ENCODE results near the gene HCRTR1. TPM values are rescaled to one million over a fixed set of nuclear protein-coding genes. Genes with fewer than 3 reads are reported as not detected.
A peak's percentile ranks its signal among the peaks of the same experiment; 100 is the strongest.

Gene HCRTR1
- total RNA-seq, 4 donors from 2014 or later = 0.59 TPM; not detected in 3

DNA sequence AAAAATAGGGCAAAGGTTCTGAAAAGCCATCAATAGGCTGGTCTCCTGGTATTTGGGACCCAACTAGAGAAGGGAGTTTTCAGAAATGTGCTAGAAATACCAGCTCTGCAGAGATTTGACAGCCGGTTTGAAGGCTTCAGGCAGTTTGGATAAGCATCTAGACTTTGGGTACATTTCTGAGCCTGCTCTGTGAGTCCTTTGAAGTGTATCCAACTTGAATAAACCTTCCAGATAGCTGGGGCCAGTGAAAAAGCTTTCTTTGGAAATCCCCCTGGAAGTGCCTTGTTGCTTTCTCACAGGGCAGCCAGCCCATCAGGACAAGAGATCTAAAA is 33.6 kb downstream of the HCRTR1 start:
- intact Hi-C loops (cut with DNase I; ENCODE audit: low total_unique reads) = no loop called here
- Histone ChIP-seq H3K4me1 (peaks cover 0 to 10% of the 10 kb centered on the region in 2 donors), H3K9me3 (no peaks in the 10 kb centered on the region), H3K36me3 (no peaks in the 10 kb centered on the region), H3K27ac (peak overlapping the region; percentile 13 to 58 (median 36)), H3K27me3 (no peaks in the 10 kb centered on the region), H3K4me3 (no peak overlapping the region)
- no peak for DNase-seq
- no peak for TF ChIP-seq POLR2A (IDR thresholded peaks at IDR 0.05)
- TF ChIP-seq, protein P1, sequence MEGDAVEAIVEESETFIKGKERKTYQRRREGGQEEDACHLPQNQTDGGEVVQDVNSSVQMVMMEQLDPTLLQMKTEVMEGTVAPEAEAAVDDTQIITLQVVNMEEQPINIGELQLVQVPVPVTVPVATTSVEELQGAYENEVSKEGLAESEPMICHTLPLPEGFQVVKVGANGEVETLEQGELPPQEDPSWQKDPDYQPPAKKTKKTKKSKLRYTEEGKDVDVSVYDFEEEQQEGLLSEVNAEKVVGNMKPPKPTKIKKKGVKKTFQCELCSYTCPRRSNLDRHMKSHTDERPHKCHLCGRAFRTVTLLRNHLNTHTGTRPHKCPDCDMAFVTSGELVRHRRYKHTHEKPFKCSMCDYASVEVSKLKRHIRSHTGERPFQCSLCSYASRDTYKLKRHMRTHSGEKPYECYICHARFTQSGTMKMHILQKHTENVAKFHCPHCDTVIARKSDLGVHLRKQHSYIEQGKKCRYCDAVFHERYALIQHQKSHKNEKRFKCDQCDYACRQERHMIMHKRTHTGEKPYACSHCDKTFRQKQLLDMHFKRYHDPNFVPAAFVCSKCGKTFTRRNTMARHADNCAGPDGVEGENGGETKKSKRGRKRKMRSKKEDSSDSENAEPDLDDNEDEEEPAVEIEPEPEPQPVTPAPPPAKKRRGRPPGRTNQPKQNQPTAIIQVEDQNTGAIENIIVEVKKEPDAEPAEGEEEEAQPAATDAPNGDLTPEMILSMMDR (IDR thresholded peaks at IDR 0.05 in 4 of 5, conservative IDR thresholded peaks at IDR 0.05 in 1 of 5) = no peak
- ATAC-seq = no peak
- in situ Hi-C loops (cut with MboI; ENCODE audit: low sequenced_read_pairs in 4 of 4) = loop anchor here (25.0 kb wide), 1 partner anchor 311 kb away; no protein-coding TSS in a partner anchor

DNA sequence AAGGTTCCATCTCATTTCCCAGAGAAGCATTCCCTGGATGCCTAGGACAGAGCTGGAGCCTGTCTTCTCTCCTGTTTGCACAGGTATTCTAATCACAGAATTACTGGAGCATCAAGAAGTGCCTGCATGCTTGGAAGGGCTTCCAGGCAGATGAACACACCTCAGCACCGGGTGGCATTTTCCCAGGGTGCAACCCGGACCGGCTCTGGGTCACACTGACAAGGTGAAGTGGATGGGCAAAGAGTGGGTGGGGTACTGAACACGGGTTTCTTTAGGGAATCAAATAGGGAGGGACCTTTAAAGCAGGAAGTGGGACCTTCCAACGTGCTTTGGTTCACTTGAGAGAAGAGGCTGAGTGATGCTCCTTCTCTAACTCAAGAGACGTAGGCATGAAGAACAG is 34.3 kb downstream of the HCRTR1 start:
- H3K27ac ChIP-seq = no peak overlapping the region
- no peak for ATAC-seq
- in situ Hi-C loops (cut with MboI; ENCODE audit: low sequenced_read_pairs in 4 of 4) = loop anchor here (25.0 kb wide), 1 partner anchor 311 kb away; no protein-coding TSS in a partner anchor
- H3K4me1 ChIP-seq = peaks cover 0 to 10% of the 10 kb centered on the region in 2 donors
- H3K9me3 ChIP-seq = no peaks in the 10 kb centered on the region
- H3K4me3 ChIP-seq = no peak overlapping the region
- no peaks in the 10 kb centered on the region for H3K27me3 ChIP-seq
- no peak for DNase-seq
- no peak for TF ChIP-seq POLR2A (IDR thresholded peaks at IDR 0.05)
- TF ChIP-seq, protein P1 (IDR thresholded peaks at IDR 0.05 in 4 of 5, conservative IDR thresholded peaks at IDR 0.05 in 1 of 5) = no peak
- H3K36me3 ChIP-seq = no peaks in the 10 kb centered on the region
- intact Hi-C loops (cut with DNase I; ENCODE audit: low total_unique reads) = no loop called here

DNA sequence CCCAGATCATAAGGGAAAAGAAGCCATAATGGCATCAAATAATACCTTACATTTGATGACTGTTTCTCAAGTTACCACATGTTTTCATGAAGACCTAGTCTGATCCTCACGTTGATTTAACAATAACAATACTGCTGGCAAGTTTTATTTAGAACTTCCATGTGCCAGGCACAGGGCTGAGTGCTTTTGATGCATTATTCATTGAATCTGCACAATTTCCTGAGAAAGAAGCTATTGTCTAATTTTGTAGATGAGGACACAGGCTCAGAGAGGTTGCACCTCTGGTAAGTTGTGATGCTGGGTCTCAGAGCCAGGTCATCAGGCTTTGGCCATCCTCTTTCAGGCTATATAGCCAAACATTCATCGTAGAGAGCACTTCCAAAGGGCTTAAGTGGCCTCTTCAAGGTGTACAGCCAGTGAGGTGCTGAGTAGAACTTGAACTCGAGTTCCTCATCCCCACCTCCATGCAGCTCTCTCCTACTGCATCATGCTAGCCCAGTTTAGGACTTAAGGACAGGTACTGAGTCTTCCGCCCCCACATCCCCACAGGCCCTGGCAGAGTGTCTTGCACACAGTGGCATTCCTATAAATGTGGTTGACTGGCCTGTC is 35.5 kb downstream of the HCRTR1 start:
- Histone ChIP-seq H3K9me3 (no peaks in the 10 kb centered on the region), H3K4me3 (no peak overlapping the region), H3K36me3 (no peaks in the 10 kb centered on the region), H3K4me1 (peaks cover 0 to 5% of the 10 kb centered on the region in 2 donors), H3K27ac (no peak overlapping the region), H3K27me3 (no peaks in the 10 kb centered on the region)
- no peak for ATAC-seq
- no peak for DNase-seq
- intact Hi-C loops (cut with DNase I; ENCODE audit: low total_unique reads) (no loop called here), in situ Hi-C loops (cut with MboI; ENCODE audit: low sequenced_read_pairs in 4 of 4) (loop anchor here (25.0 kb wide), 1 partner anchor 309 kb away; no protein-coding TSS in a partner anchor)
- TF ChIP-seq, protein P1 (IDR thresholded peaks at IDR 0.05 in 4 of 5, conservative IDR thresholded peaks at IDR 0.05 in 1 of 5) = no peak
- TF ChIP-seq POLR2A (IDR thresholded peaks at IDR 0.05) = no peak

DNA sequence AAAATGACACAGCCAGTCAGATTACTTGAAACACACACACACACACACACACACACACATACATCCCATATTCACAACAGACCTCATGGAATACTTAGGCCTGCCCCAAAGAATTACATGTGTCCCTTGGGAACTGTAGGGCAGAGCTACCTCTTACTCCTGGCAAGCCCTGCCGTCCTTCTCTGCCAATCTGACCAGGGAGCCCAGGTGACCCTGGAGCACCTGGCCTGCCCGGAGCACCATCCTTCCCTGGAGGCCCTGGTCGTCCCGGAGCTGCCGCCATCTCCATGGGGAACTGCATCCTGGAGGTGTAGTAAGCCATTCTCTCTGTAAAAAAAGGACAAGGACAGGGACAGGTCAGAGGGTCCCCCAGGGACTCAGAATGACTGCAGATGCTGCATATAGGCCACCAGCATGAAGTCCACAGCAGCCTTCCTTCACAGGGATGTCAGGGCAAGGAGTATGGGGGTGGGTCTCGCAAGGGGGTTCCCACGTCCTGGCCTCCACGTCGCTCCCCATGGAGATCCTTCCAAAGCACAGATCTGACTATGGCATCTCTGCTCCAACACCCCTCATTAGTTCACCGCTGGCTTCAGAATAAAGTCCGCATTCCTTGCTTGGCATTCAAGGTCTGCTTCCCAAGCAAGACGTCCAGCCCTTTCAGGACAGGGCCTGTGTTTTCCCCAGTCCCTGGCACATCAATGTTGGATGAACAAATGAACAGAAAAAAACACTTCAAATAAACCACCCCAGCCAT is 36.4 kb downstream of the HCRTR1 start:
- intact Hi-C loops (cut with DNase I; ENCODE audit: low total_unique reads) = no loop called here
- in situ Hi-C loops (cut with MboI; ENCODE audit: low sequenced_read_pairs in 4 of 4) = loop anchor here (25.0 kb wide), 1 partner anchor 308 kb away; no protein-coding TSS in a partner anchor

More for the DNA sequence above, 36.4 kb downstream of the HCRTR1 start:
- no peaks in the 10 kb centered on the region for H3K27me3 ChIP-seq
- ATAC-seq (no peak), DNase-seq (no peak)
- TF ChIP-seq POLR2A (IDR thresholded peaks at IDR 0.05) = no peak
- TF ChIP-seq, protein P1 (IDR thresholded peaks at IDR 0.05 in 4 of 5, conservative IDR thresholded peaks at IDR 0.05 in 1 of 5) = no peak
- peaks cover 0 to 5% of the 10 kb centered on the region in 2 donors for H3K4me1 ChIP-seq
- H3K9me3 ChIP-seq = no peaks in the 10 kb centered on the region
- H3K4me3 ChIP-seq = no peak overlapping the region
- no peaks in the 10 kb centered on the region for H3K36me3 ChIP-seq
- no peak overlapping the region for H3K27ac ChIP-seq
